ENCODE measurements around the gene BCL3.
A peak's percentile ranks its signal among the peaks of the same experiment; 100 is the strongest.

- peak; percentile 75 for TF ChIP-seq ZNF24 (tag by site-specific recombination; IDR thresholded peaks at IDR 0.05)
- 0 out of 2 replicates have a peak, but pooled peaks have one; percentile 17 for TF ChIP-seq CTCF (tag by site-specific recombination; IDR thresholded peaks at IDR 0.05)
- peak; percentile 26 for TF ChIP-seq ZBTB26 (tag by site-specific recombination; optimal IDR thresholded peaks at IDR 0.05)
- TF ChIP-seq ZNF785 (tag by site-specific recombination; IDR thresholded peaks at IDR 0.05) = no peak
- peak; percentile 86 for TF ChIP-seq PRDM1 (tag by site-specific recombination; IDR thresholded peaks at IDR 0.05)
- no peak for TF ChIP-seq ZFP3 (tag by site-specific recombination; IDR thresholded peaks at IDR 0.05; ENCODE audit: low read depth)
- TF ChIP-seq, protein P1, sequence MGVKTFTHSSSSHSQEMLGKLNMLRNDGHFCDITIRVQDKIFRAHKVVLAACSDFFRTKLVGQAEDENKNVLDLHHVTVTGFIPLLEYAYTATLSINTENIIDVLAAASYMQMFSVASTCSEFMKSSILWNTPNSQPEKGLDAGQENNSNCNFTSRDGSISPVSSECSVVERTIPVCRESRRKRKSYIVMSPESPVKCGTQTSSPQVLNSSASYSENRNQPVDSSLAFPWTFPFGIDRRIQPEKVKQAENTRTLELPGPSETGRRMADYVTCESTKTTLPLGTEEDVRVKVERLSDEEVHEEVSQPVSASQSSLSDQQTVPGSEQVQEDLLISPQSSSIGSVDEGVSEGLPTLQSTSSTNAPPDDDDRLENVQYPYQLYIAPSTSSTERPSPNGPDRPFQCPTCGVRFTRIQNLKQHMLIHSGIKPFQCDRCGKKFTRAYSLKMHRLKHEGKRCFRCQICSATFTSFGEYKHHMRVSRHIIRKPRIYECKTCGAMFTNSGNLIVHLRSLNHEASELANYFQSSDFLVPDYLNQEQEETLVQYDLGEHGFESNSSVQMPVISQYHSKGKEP (tag by site-specific recombination; IDR thresholded peaks at IDR 0.05) = 0 out of 2 replicates have a peak, but pooled peaks have one; percentile 22
- TF ChIP-seq, protein P2, sequence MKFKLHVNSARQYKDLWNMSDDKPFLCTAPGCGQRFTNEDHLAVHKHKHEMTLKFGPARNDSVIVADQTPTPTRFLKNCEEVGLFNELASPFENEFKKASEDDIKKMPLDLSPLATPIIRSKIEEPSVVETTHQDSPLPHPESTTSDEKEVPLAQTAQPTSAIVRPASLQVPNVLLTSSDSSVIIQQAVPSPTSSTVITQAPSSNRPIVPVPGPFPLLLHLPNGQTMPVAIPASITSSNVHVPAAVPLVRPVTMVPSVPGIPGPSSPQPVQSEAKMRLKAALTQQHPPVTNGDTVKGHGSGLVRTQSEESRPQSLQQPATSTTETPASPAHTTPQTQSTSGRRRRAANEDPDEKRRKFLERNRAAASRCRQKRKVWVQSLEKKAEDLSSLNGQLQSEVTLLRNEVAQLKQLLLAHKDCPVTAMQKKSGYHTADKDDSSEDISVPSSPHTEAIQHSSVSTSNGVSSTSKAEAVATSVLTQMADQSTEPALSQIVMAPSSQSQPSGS (tag by site-specific recombination; IDR thresholded peaks at IDR 0.05; ENCODE audit: low read depth) = no peak
- TF ChIP-seq ZNF549 (tag by site-specific recombination; IDR thresholded peaks at IDR 0.05) = no peak
Measured at GRCh38 chr19:44752816-44753625, 4.5 kb downstream of the BCL3 start.
